CD14-positive monocyte (primary cell): ENCODE data around the gene NRXN3. TPM values are rescaled to one million over a fixed set of nuclear protein-coding genes. Genes with fewer than 3 reads are reported as not detected.

Source experiments
- DNase-seq, 3 donors: peaks; one replicate each; pipeline ENCODE4 v3.0.0-alpha.2; 2011 to 2022
- H2AFZ ChIP-seq: 2 replicates; pipeline ENCODE4 v1.6.0; 2012; ENCODE audit warnings: mild to moderate bottlenecking, low read depth, low read length, inconsistent platforms; ENCODE audit not compliant: insufficient read depth, poor library complexity, severe bottlenecking
- H3K27ac ChIP-seq, 2 donors: 1 replicate in 1 of 2; 2 replicates in 1 of 2; pipeline ENCODE4 v1.5.1; 2012 to 2013; ENCODE audit warnings: low read length in 2 of 2, control low read depth in 1 of 2, inconsistent platforms in 1 of 2, low read depth in 1 of 2, mild to moderate bottlenecking in 1 of 2
- H3K27me3 ChIP-seq, 2 donors: one replicate each; pipeline versions ENCODE4 v1.6.0 to v1.6.1; 2011 to 2013; ENCODE audit warnings: low read length in 2 of 2; ENCODE audit not compliant: control insufficient read depth in 2 of 2, insufficient read depth in 2 of 2
- H3K36me3 ChIP-seq, 2 donors: replicated peaks in 1 of 2; 1 replicate in 1 of 2; 2 replicates in 1 of 2; pipeline versions ENCODE4 v1.5.1 to v1.6.1; 2012 to 2013; ENCODE audit warnings: low read length in 2 of 2, control low read depth in 1 of 2, inconsistent platforms in 1 of 2, mild to moderate bottlenecking in 1 of 2; ENCODE audit not compliant: insufficient read depth in 2 of 2, control insufficient read depth in 1 of 2
- H3K4me1 ChIP-seq, 2 donors: 1 replicate in 1 of 2; 2 replicates in 1 of 2; pipeline versions ENCODE4 v1.5.1 to v1.6.1; 2012 to 2013; ENCODE audit warnings: low read length in 2 of 2, control low read depth in 1 of 2, inconsistent platforms in 1 of 2, mild to moderate bottlenecking in 1 of 2, moderate library complexity in 1 of 2; ENCODE audit not compliant: insufficient read depth in 2 of 2, control insufficient read depth in 1 of 2
- H3K4me2 ChIP-seq: replicated peaks from 2 replicates; pipeline ENCODE3; 2012; ENCODE audit warnings: low read length, moderate library complexity, mild to moderate bottlenecking; ENCODE audit not compliant: poor library complexity, severe bottlenecking; ENCODE audit errors: extremely low read depth
- H3K4me3 ChIP-seq, 3 experiments: fragments of 200-600 bp in 1 of 3; sonication (generic) in 1 of 3; replicated peaks in 1 of 3; 1 replicate in 2 of 3; 2 replicates in 1 of 3; pipeline ENCODE4 v1.5.1; 2011 to 2013; ENCODE audit warnings: low read length in 3 of 3, mild to moderate bottlenecking in 3 of 3, control low read depth in 2 of 3, low read depth in 2 of 3, inconsistent platforms in 1 of 3, moderate library complexity in 1 of 3
- H3K79me2 ChIP-seq: 2 replicates; pipeline ENCODE4 v1.6.0; 2012; ENCODE audit warnings: mild to moderate bottlenecking, control low read depth, inconsistent platforms, low read length, moderate library complexity; ENCODE audit not compliant: insufficient read depth
- H3K9ac ChIP-seq: 2 replicates; pipeline ENCODE4 v1.6.0; 2017; ENCODE audit warnings: low read length, mild to moderate bottlenecking; ENCODE audit not compliant: insufficient read depth, poor library complexity, severe bottlenecking
- H3K9me3 ChIP-seq, 2 donors: replicated peaks in 1 of 2; 1 replicate in 1 of 2; 2 replicates in 1 of 2; pipeline versions ENCODE4 v1.5.1 to v1.6.1; 2012 to 2013; ENCODE audit warnings: low read length in 2 of 2, control low read depth in 1 of 2; ENCODE audit not compliant: control insufficient read depth in 1 of 2, insufficient read depth in 1 of 2
- H4K20me1 ChIP-seq: 2 replicates; pipeline ENCODE4 v1.6.0; 2012; ENCODE audit warnings: mild to moderate bottlenecking, low read length, control low read depth, moderate library complexity; ENCODE audit not compliant: insufficient read depth
- H3K27ac Mint-ChIP-seq, 7 donors: one replicate each; pipeline ENCODE4 v1.8.0; 2020; ENCODE audit warnings: mild to moderate bottlenecking in 7 of 7, mixed read lengths in 7 of 7, moderate library complexity in 6 of 7, inconsistent platforms in 2 of 7
- H3K27me3 Mint-ChIP-seq, 3 donors: one replicate each; pipeline ENCODE4 v1.8.0; 2021 to 2022; ENCODE audit warnings: low read depth in 3 of 3, mild to moderate bottlenecking in 3 of 3, mixed read lengths in 3 of 3, moderate library complexity in 3 of 3, inconsistent platforms in 1 of 3
- H3K36me3 Mint-ChIP-seq, 2 donors: one replicate each; pipeline ENCODE4 v1.8.0; 2020; ENCODE audit warnings: mixed read lengths in 2 of 2, inconsistent platforms in 1 of 2, mild to moderate bottlenecking in 1 of 2
- H3K4me1 Mint-ChIP-seq: one replicate; pipeline ENCODE4 v1.8.0; 2020; ENCODE audit warnings: mild to moderate bottlenecking, mixed read lengths
- H3K4me3 Mint-ChIP-seq, 2 donors: one replicate each; pipeline ENCODE4 v1.8.0; 2020; ENCODE audit warnings: mild to moderate bottlenecking in 2 of 2, mixed read lengths in 2 of 2, moderate library complexity in 1 of 2
- H3K9me3 Mint-ChIP-seq, 7 donors: one replicate each; pipeline ENCODE4 v1.8.0; 2020 to 2022; ENCODE audit warnings: mixed read lengths in 7 of 7, mild to moderate bottlenecking in 6 of 7, moderate library complexity in 6 of 7, inconsistent platforms in 2 of 7
- CTCF ChIP-seq: fragments of 200-600 bp; IDR thresholded peaks from one replicate; pipeline ENCODE4 v1.8.0; 2022; ENCODE audit warnings: antibody characterized with exemption, mild to moderate bottlenecking
- WGBS: methylation state at CpG from one replicate; pipeline ENCODE4 v1.1.5; 2013; ENCODE audit warnings: missing lambda C conversion rate; ENCODE audit not compliant: insufficient coverage; 5-methylcytosine and 5-hydroxymethylcytosine counted together
- intact Hi-C, 2 donors: fragments of 100-400 bp; cut with micrococcal nuclease; formaldehyde crosslinking; loops; one replicate each; pipeline versions ENCODE4 v1.15.0 to v1.15.1; 2023
- polyA plus RNA-seq, 3 donors: library from polyadenylated mRNA; depleted of rRNA in 1 of 3; unstranded in 2 of 3; stranded (reverse) in 1 of 3; fragments of 300-500 nt in 2 of 3; fragments of >200 nt in 1 of 3; fragmentation: Illumina TruSeq in 2 of 3; gene quantifications; 1 replicate in 2 of 3; 2 replicates in 1 of 3; pipeline ENCODE4 v1.2.3, GENCODE V29; 2012 to 2021

NRXN3 gene
- polyA plus RNA-seq, 3 donors: not detected

DNA sequence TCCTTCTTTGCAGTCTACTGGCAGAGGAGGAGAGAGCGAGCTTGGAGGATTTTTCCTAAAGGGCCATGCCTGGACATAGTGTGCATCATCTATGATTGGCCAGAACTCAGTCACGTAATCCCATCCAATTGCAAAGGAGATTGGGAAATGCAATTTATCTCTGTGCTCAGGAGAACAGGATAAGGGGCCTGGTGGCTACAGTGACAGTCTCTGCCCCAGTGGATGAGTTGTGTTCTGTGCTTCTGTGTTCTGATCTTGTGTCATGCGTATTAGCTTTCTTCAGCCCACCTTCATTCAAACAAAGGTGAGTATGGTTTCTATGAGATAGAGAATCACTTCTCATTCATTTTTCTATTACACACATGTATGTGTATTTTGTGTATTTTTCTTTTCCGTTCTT, 144.3 kb downstream of the NRXN3 start:
- no peaks in the 10 kb centered on the region for H4K20me1 ChIP-seq
- Mint-ChIP-seq H3K4me3 (no peak overlapping the region), H3K4me1 (peaks cover 6% of the 10 kb centered on the region), H3K27ac (no peak overlapping the region), H3K9me3 (peaks cover 0 to 12% (median 0%) of the 10 kb centered on the region in 7 donors), H3K36me3 (no peaks in the 10 kb centered on the region), H3K27me3 (peaks cover 0 to 6% (median 4%) of the 10 kb centered on the region in 3 donors)
- H2AFZ ChIP-seq: no peak overlapping the region
- H3K4me3 ChIP-seq: no peak overlapping the region
- H3K4me1 ChIP-seq: peaks cover 0 to 3% of the 10 kb centered on the region in 2 donors
- no peaks in the 10 kb centered on the region for H3K27me3 ChIP-seq
- intact Hi-C loops: no loop called here
- no peak overlapping the region for H3K27ac ChIP-seq
- WGBS: 94% methylated on average over 2 of the region's 4 CpGs
- no peak for DNase-seq
- no peaks in the 10 kb centered on the region for H3K79me2 ChIP-seq
- no peak overlapping the region for H3K9ac ChIP-seq
- H3K9me3 ChIP-seq: no peaks in the 10 kb centered on the region
- H3K36me3 ChIP-seq: no peaks in the 10 kb centered on the region
- no peak overlapping the region for H3K4me2 ChIP-seq
- no peak for TF ChIP-seq CTCF

DNA sequence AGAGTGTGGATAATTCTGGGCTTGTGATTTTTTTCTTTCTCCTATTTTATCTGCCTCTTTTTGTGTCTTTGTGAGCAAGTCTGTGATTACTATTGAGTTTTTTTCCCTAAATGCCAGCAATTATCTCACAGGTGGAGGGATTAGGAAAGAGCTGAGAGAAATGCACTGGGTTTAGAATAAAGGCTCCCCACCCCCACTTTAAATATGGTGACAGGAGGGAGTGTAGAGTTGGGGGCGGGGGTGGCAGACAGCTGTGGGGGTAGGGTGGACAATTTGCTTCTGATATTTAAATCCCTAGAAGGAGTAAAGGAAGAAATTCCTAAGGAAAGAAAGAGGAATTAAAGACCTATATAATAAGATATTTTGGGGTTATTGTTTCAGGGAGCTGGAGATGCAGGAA, 145.9 kb downstream of the NRXN3 start:
- no peak overlapping the region for H3K9ac ChIP-seq
- no peaks in the 10 kb centered on the region for H3K79me2 ChIP-seq
- TF ChIP-seq CTCF: no peak
- no peaks in the 10 kb centered on the region for H3K27me3 ChIP-seq
- Mint-ChIP-seq H3K27me3 (peaks cover 6 to 10% (median 10%) of the 10 kb centered on the region in 3 donors), H3K4me1 (peaks cover 6% of the 10 kb centered on the region), H3K36me3 (no peaks in the 10 kb centered on the region), H3K4me3 (no peak overlapping the region), H3K27ac (no peak overlapping the region), H3K9me3 (peaks cover 0 to 12% (median 0%) of the 10 kb centered on the region in 7 donors)
- no peak for DNase-seq
- no peak overlapping the region for H3K4me3 ChIP-seq
- no peak overlapping the region for H3K4me2 ChIP-seq
- peaks cover 0 to 3% of the 10 kb centered on the region in 2 donors for H3K4me1 ChIP-seq
- no peaks in the 10 kb centered on the region for H3K36me3 ChIP-seq
- no peak overlapping the region for H2AFZ ChIP-seq
- no peak overlapping the region for H3K27ac ChIP-seq
- H4K20me1 ChIP-seq: no peaks in the 10 kb centered on the region
- intact Hi-C loops: no loop called here
- H3K9me3 ChIP-seq: no peaks in the 10 kb centered on the region
- no CpG with 5 or more reads among the region's 1 CpG for WGBS
